H1 (cell line): ENCODE measurements around the gene GPR12. TPM values are rescaled to one million over a fixed set of nuclear protein-coding genes. Genes with fewer than 3 reads are reported as not detected.

Experiments used
- CTCF ChIA-PET: fragments of 300-600 bp; sonication (Branson Sonifier 250); formaldehyde crosslinking; loops from one replicate; lab custom pipeline; 2021; ENCODE audit not compliant: partially characterized antibody; lab: Charles Lee
- POLR2A ChIA-PET: fragments of 300-600 bp; sonication (Branson Sonifier 250); formaldehyde crosslinking; loops from one replicate; lab custom pipeline; 2021; ENCODE audit warnings: inconsistent platforms; ENCODE audit not compliant: partially characterized antibody; lab: Charles Lee
- DNase-seq, 2 experiments: peaks; one replicate each; pipeline versions ENCODE4 v3.0.0 to v3.0.0-alpha.2; 2010 to 2022; ENCODE audit warnings: low spot score in 2 of 2, low read depth in 1 of 2, mixed read lengths in 1 of 2
- FAIRE-seq: peaks from 2 replicates; lab custom pipeline; 2011; peaks lifted over from hg19 to GRCh38; lab: Jason Lieb, UNC
- H2AFZ ChIP-seq: 2 replicates; pipeline ENCODE4 v1.8.1; 2012; ENCODE audit warnings: low read length, inconsistent platforms
- H2AK5ac ChIP-seq: 2 replicates; pipeline ENCODE4 v1.6.1; 2013; ENCODE audit warnings: low read depth, low read length
- H2BK120ac ChIP-seq: replicated peaks from 2 replicates; pipeline ENCODE3; 2013; ENCODE audit warnings: low read depth, low read length, inconsistent platforms
- H2BK12ac ChIP-seq: 2 replicates; pipeline ENCODE4 v1.6.1; 2013; ENCODE audit warnings: low read depth, low read length
- H2BK15ac ChIP-seq: 2 replicates; pipeline ENCODE4 v1.6.1; 2013; ENCODE audit warnings: low read length
- H2BK20ac ChIP-seq: 2 replicates; pipeline ENCODE4 v1.6.1; 2013; ENCODE audit warnings: low read length
- H2BK5ac ChIP-seq: 2 replicates; pipeline ENCODE4 v1.6.1; 2013; ENCODE audit warnings: low read depth, low read length
- H3K14ac ChIP-seq: 2 replicates; pipeline ENCODE4 v1.6.1; 2013; ENCODE audit warnings: inconsistent platforms; ENCODE audit not compliant: insufficient read length
- H3K18ac ChIP-seq: 2 replicates; pipeline ENCODE4 v1.6.1; 2013; ENCODE audit warnings: low read length; ENCODE audit errors: extremely low read depth
- H3K23ac ChIP-seq: 2 replicates; pipeline ENCODE4 v1.6.1; 2013; ENCODE audit warnings: inconsistent platforms; ENCODE audit not compliant: insufficient read length
- H3K23me2 ChIP-seq: 2 replicates; pipeline ENCODE4 v1.6.1; 2013; ENCODE audit warnings: low read depth, low read length
- H3K27ac ChIP-seq: 2 replicates; pipeline ENCODE4 v1.6.1; 2011; ENCODE audit warnings: low read depth, low read length, inconsistent platforms
- H3K27me3 ChIP-seq, 4 experiments: replicated peaks in 1 of 4; 1 replicate in 1 of 4; 2 replicates in 3 of 4; pipeline versions ENCODE4 v1.6.1 to v1.8.1; 2011 to 2013; ENCODE audit warnings: low read length in 3 of 4, mild to moderate bottlenecking in 3 of 4, inconsistent platforms in 2 of 4, mixed read lengths in 2 of 4, moderate library complexity in 1 of 4; ENCODE audit not compliant: control insufficient read depth in 3 of 4, insufficient read depth in 3 of 4; ENCODE audit errors: extremely low read depth in 1 of 4
- H3K36me3 ChIP-seq, 4 experiments: 2 replicates each; pipeline versions ENCODE4 v1.6.1 to v1.8.1; 2011 to 2013; ENCODE audit warnings: mild to moderate bottlenecking in 4 of 4, low read length in 3 of 4, moderate library complexity in 2 of 4, control low read depth in 1 of 4, inconsistent platforms in 1 of 4; ENCODE audit not compliant: insufficient read depth in 4 of 4, control insufficient read depth in 2 of 4
- H3K4ac ChIP-seq: replicated peaks from 2 replicates; pipeline ENCODE3; 2013; ENCODE audit warnings: low read length, low read depth, mixed read lengths, inconsistent platforms; ENCODE audit not compliant: insufficient read length
- H3K4me1 ChIP-seq, 4 experiments: replicated peaks in 1 of 4; 1 replicate in 1 of 4; 2 replicates in 3 of 4; pipeline versions ENCODE4 v1.6.1 to v1.8.1; 2011 to 2013; ENCODE audit warnings: low read length in 3 of 4, inconsistent platforms in 2 of 4, mixed read lengths in 1 of 4; ENCODE audit not compliant: insufficient read depth in 4 of 4, control insufficient read depth in 3 of 4
- H3K4me2 ChIP-seq, 2 experiments: 2 replicates each; pipeline versions ENCODE4 v1.6.1 to v1.8.1; 2011 to 2013; ENCODE audit warnings: low read depth in 2 of 2, low read length in 2 of 2, control low read depth in 1 of 2, inconsistent platforms in 1 of 2, mild to moderate bottlenecking in 1 of 2; ENCODE audit not compliant: insufficient read depth in 1 of 2
- H3K4me3 ChIP-seq, 4 experiments: fragments of 200-600, 300-600 bp in 1 of 4; sonication (generic), shearing (Covaris generic), sonication (Bioruptor Twin) in 1 of 4; 2 replicates each; pipeline versions ENCODE4 v1.5.1 to v1.8.1; 2011 to 2016; ENCODE audit warnings: low read length in 4 of 4, low read depth in 3 of 4, control low read depth in 2 of 4, inconsistent platforms in 2 of 4, mild to moderate bottlenecking in 2 of 4, mixed read lengths in 1 of 4, moderate library complexity in 1 of 4; ENCODE audit not compliant: insufficient read depth in 2 of 4; ENCODE audit errors: extremely low read depth in 1 of 4
- H3K56ac ChIP-seq: replicated peaks from 2 replicates; pipeline ENCODE3; 2013; ENCODE audit warnings: low read depth, mild to moderate bottlenecking, mixed read lengths, low read length, inconsistent platforms; ENCODE audit not compliant: insufficient read length
- H3K79me1 ChIP-seq: 2 replicates; pipeline ENCODE4 v1.6.1; 2013; ENCODE audit warnings: low read depth, low read length, control low read depth
- H3K79me2 ChIP-seq, 2 experiments: 2 replicates each; pipeline versions ENCODE4 v1.6.1 to v1.8.1; 2012 to 2013; ENCODE audit warnings: low read length in 2 of 2, mild to moderate bottlenecking in 2 of 2, inconsistent platforms in 1 of 2; ENCODE audit not compliant: insufficient read depth in 2 of 2, control insufficient read depth in 1 of 2
- H3K9ac ChIP-seq, 4 experiments: replicated peaks in 1 of 4; 1 replicate in 1 of 4; 2 replicates in 3 of 4; pipeline versions ENCODE4 v1.6.1 to v1.8.1; 2011 to 2013; ENCODE audit warnings: low read depth in 3 of 4, low read length in 3 of 4, control low read depth in 2 of 4, mild to moderate bottlenecking in 2 of 4, moderate library complexity in 2 of 4, inconsistent platforms in 1 of 4; ENCODE audit errors: extremely low read depth in 1 of 4
- H3K9me3 ChIP-seq, 2 experiments: 2 replicates each; pipeline versions ENCODE4 v1.6.1 to v1.8.1; 2012 to 2013; ENCODE audit warnings: mild to moderate bottlenecking in 2 of 2, moderate library complexity in 2 of 2, control low read depth in 1 of 2, inconsistent platforms in 1 of 2, low read depth in 1 of 2, low read length in 1 of 2, mixed read lengths in 1 of 2; ENCODE audit not compliant: insufficient read depth in 2 of 2
- H4K20me1 ChIP-seq, 2 experiments: replicated peaks in 1 of 2; 2 replicates each; pipeline versions ENCODE3 to v1.8.1; 2011 to 2013; ENCODE audit warnings: inconsistent platforms in 2 of 2, low read length in 2 of 2, mild to moderate bottlenecking in 1 of 2; ENCODE audit not compliant: insufficient read depth in 2 of 2, control insufficient read depth in 1 of 2
- H4K5ac ChIP-seq: 2 replicates; pipeline ENCODE4 v1.6.1; 2013; ENCODE audit warnings: low read length, low read depth, mixed read lengths, inconsistent platforms; ENCODE audit not compliant: insufficient read length
- H4K8ac ChIP-seq: 2 replicates; pipeline ENCODE4 v1.8.0; 2013; ENCODE audit warnings: mild to moderate bottlenecking, moderate library complexity, low read length, inconsistent platforms; ENCODE audit not compliant: insufficient read depth; ENCODE audit errors: extremely low read depth
- H4K91ac ChIP-seq: replicated peaks from 2 replicates; pipeline ENCODE3; 2013; ENCODE audit warnings: low read length, mixed read lengths, inconsistent platforms; ENCODE audit not compliant: insufficient read length
- BACH1 ChIP-seq: IDR thresholded peaks from 2 replicates; pipeline ENCODE4 v1.6.1; 2012; ENCODE audit warnings: low read length, improper control_type of control experiment
- CHD2 ChIP-seq: IDR thresholded peaks from 2 replicates; pipeline ENCODE4 v1.6.1; 2012; ENCODE audit warnings: low read length, improper control_type of control experiment
- EZH2 ChIP-seq: fragments of 200-600 bp; sonication (generic); IDR thresholded peaks from 2 replicates; pipeline ENCODE4 v1.7.1; 2012; ENCODE audit warnings: low read depth, mild to moderate bottlenecking, moderate library complexity, low read length, inconsistent platforms; ENCODE audit not compliant: severe bottlenecking
- GABPA ChIP-seq: IDR thresholded peaks from 2 replicates; pipeline ENCODE4 v1.6.1; 2011; ENCODE audit warnings: mild to moderate bottlenecking, low read length, moderate library complexity, borderline replicate concordance; ENCODE audit not compliant: insufficient read depth
- GTF2F1 ChIP-seq: IDR thresholded peaks from 2 replicates; pipeline ENCODE4 v1.6.1; 2012; ENCODE audit warnings: low read depth, low read length, improper control_type of control experiment, borderline replicate concordance
- KDM1A ChIP-seq: fragments of 200-600, 300-600 bp; sonication (generic); IDR thresholded peaks from 2 replicates; pipeline ENCODE4 v1.7.1; 2016; ENCODE audit warnings: mild to moderate bottlenecking, low read length, borderline replicate concordance
- NRF1 ChIP-seq: IDR thresholded peaks from 2 replicates; pipeline ENCODE4 v1.6.1; 2011; ENCODE audit warnings: mild to moderate bottlenecking, low read depth, low read length, improper control_type of control experiment
- POLR2A ChIP-seq, 2 experiments: IDR thresholded peaks; 1 replicate in 1 of 2; 2 replicates in 1 of 2; pipeline ENCODE4 v1.6.1; 2011; ENCODE audit warnings: low read depth in 2 of 2, low read length in 2 of 2, mild to moderate bottlenecking in 2 of 2; ENCODE audit errors: control extremely low read depth in 1 of 2
- RNF2 ChIP-seq: fragments of 200-900, 300-1000 bp; sonication (generic); IDR thresholded peaks from 2 replicates; pipeline ENCODE4 v1.7.1; 2016; ENCODE audit warnings: borderline replicate concordance, low read depth, mild to moderate bottlenecking, antibody characterized with exemption, low read length; ENCODE audit not compliant: poor library complexity, severe bottlenecking; ENCODE audit errors: missing control alignments
- RXRA ChIP-seq: IDR thresholded peaks from 2 replicates; pipeline ENCODE4 v1.6.1; 2011; ENCODE audit warnings: low read depth, mild to moderate bottlenecking, low read length, moderate library complexity; ENCODE audit not compliant: insufficient read depth
- SAP30 ChIP-seq: fragments of 300-600 bp; sonication (generic); IDR thresholded peaks from 2 replicates; pipeline ENCODE4 v1.7.1; 2012; ENCODE audit warnings: low read length, moderate library complexity, mild to moderate bottlenecking, inconsistent platforms; ENCODE audit not compliant: insufficient read depth, insufficient replicate concordance
- SUZ12 ChIP-seq: fragments of 200-600 bp; sonication (generic); IDR thresholded peaks from 2 replicates; pipeline ENCODE4 v1.6.1; 2012; ENCODE audit warnings: mild to moderate bottlenecking, inconsistent platforms, low read length, moderate library complexity, mixed read lengths
- WGBS, 2 experiments: shearing (Covaris generic) in 1 of 2; methylation state at CpG; one replicate each; pipeline versions ENCODE4 v1.1.6 to v1.1.7; 2013 to 2015; ENCODE audit warnings: low lambda C conversion rate in 2 of 2, mixed read lengths in 2 of 2, inconsistent platforms in 1 of 2, low coverage in 1 of 2, missing lambda C conversion rate in 1 of 2; ENCODE audit not compliant: insufficient replicate concordance in 2 of 2, insufficient coverage in 1 of 2, insufficient read length in 1 of 2; ENCODE audit errors: extremely low coverage in 1 of 2, missing lambda C conversion rate in 1 of 2; 5-methylcytosine and 5-hydroxymethylcytosine counted together
- polyA plus RNA-seq, 7 experiments: library from polyadenylated mRNA; depleted of rRNA in 3 of 7; stranded (reverse) in 5 of 7; unstranded in 2 of 7; fragments of >200 nt in 5 of 7; fragments of 200-250 nt in 2 of 7; gene quantifications; 1 replicate in 5 of 7; 2 replicates in 1 of 7; 4 replicates in 1 of 7; pipeline versions ENCODE4 v1.2.1 to v1.2.3, GENCODE V29; 2011 to 2013; ENCODE audit warnings: missing spikeins in 2 of 7, mixed read lengths in 2 of 7
- total RNA-seq: library from RNA; stranded (reverse); fragmentation: NEBNext Ultra II Directional; extraction: Animal tissue kit (Norgen Biotek cat#: 25700); gene quantifications from 2 replicates; pipeline ENCODE4 v1.2.1, GENCODE V29; 2021
- TF ChIP-seq, protein P1 (sequence below): IDR thresholded peaks from 2 replicates; pipeline ENCODE4 v1.6.1; 2011; ENCODE audit warnings: low read length, improper control_type of control experiment

GPR12 gene
- total and polyA plus RNA-seq, 2 of the 8 experiments (the other 6 are each of a cell fraction or from before 2014, with no cell fraction given) = 0.15 to 0.27 TPM

DNA sequence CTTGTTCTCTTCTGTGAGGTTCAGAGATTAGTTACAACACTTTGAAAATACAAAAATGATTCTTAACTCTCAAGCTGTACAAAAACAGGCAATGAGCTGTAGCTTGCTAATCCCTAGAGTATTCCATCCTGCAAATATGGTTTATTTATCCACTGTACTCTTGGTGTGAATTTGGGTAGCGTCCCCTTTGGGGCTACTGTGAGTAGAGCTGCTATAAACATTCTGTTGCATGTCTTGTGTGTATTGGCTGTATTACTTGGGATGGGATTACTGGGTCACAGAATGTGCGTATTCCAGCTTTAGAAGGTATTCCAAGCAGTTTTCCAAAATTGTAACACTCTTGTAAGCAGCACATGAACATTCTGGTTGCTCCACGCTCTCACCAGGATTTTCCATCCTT is 33.5 kb downstream of the GPR12 start:
- Histone ChIP-seq H2BK120ac (no peak overlapping the region), H4K91ac (no peak overlapping the region), H3K9ac (no peak overlapping the region), H3K27me3 (no peaks in the 10 kb centered on the region), H2BK15ac (no peak overlapping the region), H2BK5ac (no peak overlapping the region), H2BK12ac (no peak overlapping the region), H3K79me1 (no peaks in the 10 kb centered on the region), H3K9me3 (peaks cover 0 to 6% of the 10 kb centered on the region in 2 experiments; a peak in 1 of 4 replicates), H4K20me1 (no peaks in the 10 kb centered on the region), H3K27ac (no peak overlapping the region), H3K56ac (no peak overlapping the region), H3K36me3 (no peaks in the 10 kb centered on the region; a peak in 1 of 8 replicates), H3K4me1 (no peaks in the 10 kb centered on the region), H2AK5ac (no peak overlapping the region), H3K18ac (no peak overlapping the region), H2AFZ (no peak overlapping the region), H3K14ac (no peak overlapping the region), H4K8ac (no peak overlapping the region), H4K5ac (no peak overlapping the region), H3K79me2 (no peaks in the 10 kb centered on the region), H2BK20ac (no peak overlapping the region), H3K23me2 (no peaks in the 10 kb centered on the region), H3K4me3 (no peak overlapping the region), H3K4ac (no peak overlapping the region), H3K23ac (no peak overlapping the region), H3K4me2 (no peak overlapping the region)
- DNase-seq = no peak
- WGBS, 2 experiments = 94% methylated on average over 3 of the region's 3 CpGs; no CpG with 5 or more reads in 1 of the 2 experiments
- POLR2A ChIA-PET = no interaction called here
- CTCF ChIA-PET = interaction anchor here (1.9 kb wide), 1 partner anchor 17 kb away, joined by 5 read pairs; no protein-coding TSS in a partner anchor
- no peak for FAIRE-seq
- no peak for TF ChIP-seq NRF1
- no peak for TF ChIP-seq RNF2
- TF ChIP-seq GABPA = no peak
- TF ChIP-seq BACH1 = no peak
- no peak for TF ChIP-seq SAP30
- no peak for TF ChIP-seq SUZ12
- TF ChIP-seq, protein P1, sequence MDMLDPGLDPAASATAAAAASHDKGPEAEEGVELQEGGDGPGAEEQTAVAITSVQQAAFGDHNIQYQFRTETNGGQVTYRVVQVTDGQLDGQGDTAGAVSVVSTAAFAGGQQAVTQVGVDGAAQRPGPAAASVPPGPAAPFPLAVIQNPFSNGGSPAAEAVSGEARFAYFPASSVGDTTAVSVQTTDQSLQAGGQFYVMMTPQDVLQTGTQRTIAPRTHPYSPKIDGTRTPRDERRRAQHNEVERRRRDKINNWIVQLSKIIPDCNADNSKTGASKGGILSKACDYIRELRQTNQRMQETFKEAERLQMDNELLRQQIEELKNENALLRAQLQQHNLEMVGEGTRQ = no peak
- no peak for TF ChIP-seq GTF2F1
- no peak for TF ChIP-seq KDM1A
- no peak for TF ChIP-seq EZH2
- no peak for TF ChIP-seq RXRA
- TF ChIP-seq POLR2A (IDR thresholded peaks at IDR 0.05; ENCODE audit: control extremely low read depth in 1 of 2, low read depth in 2 of 2, low read length in 2 of 2) = no peak
- no peak for TF ChIP-seq CHD2
